ENCODE results near the gene SLC22A1. TPM values are rescaled to one million over a fixed set of nuclear protein-coding genes. Genes with fewer than 3 reads are reported as not detected.

Gene SLC22A1
- total and polyA plus RNA-seq, 2 of the 4 experiments (the other 2 are of a cell fraction) = 0.10 TPM; not detected in 1

GRCh38 chr6:160160929-160161646 is 39.5 kb downstream of the SLC22A1 start:
- ATAC-seq (ENCODE audit: low read depth) = no peak
- DNase-seq = no peak

More at GRCh38 chr6:160160929-160161646, 39.5 kb downstream of the SLC22A1 start:
- no peak overlapping the region for H2AFZ ChIP-seq (replicated peaks; ENCODE audit: low read length, poor library complexity)
- H3K56ac ChIP-seq (ENCODE audit: extremely low read depth, insufficient read depth, low read length) = no peak overlapping the region
- no peak overlapping the region for H3K9ac ChIP-seq (ENCODE audit: low read depth, low read length)
- WGBS, 2 experiments (ENCODE audit: extremely low coverage in 2 of 2, insufficient read length in 1 of 2) = 58% methylated on average over 4 of the region's 15 CpGs; no CpG with 5 or more reads in 1 of the 2 experiments
- TF ChIP-seq RCOR1 (IDR thresholded peaks at IDR 0.05; ENCODE audit: insufficient replicate concordance, low read length) (no peak), SMC3 (IDR thresholded peaks at IDR 0.05; ENCODE audit: low read depth, low read length) (no peak), CTCF (conservative IDR thresholded peaks at IDR 0.05; ENCODE audit: low read depth, low read length) (no peak), BHLHE40 (IDR thresholded peaks at IDR 0.05; ENCODE audit: low read depth, low read length) (no peak), CHD1 (IDR thresholded peaks at IDR 0.05; ENCODE audit: low read depth, low read length) (no peak), NFE2L2 (IDR thresholded peaks at IDR 0.05; ENCODE audit: low read depth, low read length) (no peak), POLR2A (IDR thresholded peaks at IDR 0.05; ENCODE audit: low read depth, low read length) (no peak), MAZ (IDR thresholded peaks at IDR 0.05; ENCODE audit: borderline replicate concordance, low read depth, low read length) (no peak)
- TF ChIP-seq, protein P1, sequence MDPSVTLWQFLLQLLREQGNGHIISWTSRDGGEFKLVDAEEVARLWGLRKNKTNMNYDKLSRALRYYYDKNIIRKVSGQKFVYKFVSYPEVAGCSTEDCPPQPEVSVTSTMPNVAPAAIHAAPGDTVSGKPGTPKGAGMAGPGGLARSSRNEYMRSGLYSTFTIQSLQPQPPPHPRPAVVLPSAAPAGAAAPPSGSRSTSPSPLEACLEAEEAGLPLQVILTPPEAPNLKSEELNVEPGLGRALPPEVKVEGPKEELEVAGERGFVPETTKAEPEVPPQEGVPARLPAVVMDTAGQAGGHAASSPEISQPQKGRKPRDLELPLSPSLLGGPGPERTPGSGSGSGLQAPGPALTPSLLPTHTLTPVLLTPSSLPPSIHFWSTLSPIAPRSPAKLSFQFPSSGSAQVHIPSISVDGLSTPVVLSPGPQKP (IDR thresholded peaks at IDR 0.05; ENCODE audit: borderline replicate concordance, low read depth, low read length) = no peak
- no peak overlapping the region for H3K27ac ChIP-seq (ENCODE audit: insufficient read depth, low read length)
- ChIA-PET CTCF (interaction anchor here (1.6 kb wide), 1 partner anchor 22 kb away, joined by 5 read pairs; no protein-coding TSS in a partner anchor), POLR2A (ENCODE audit: unreplicated experiment) (no interaction called here)
- no peak overlapping the region for H2BK5ac ChIP-seq (ENCODE audit: low read depth, low read length, poor library complexity, severe bottlenecking)
- H2AK5ac ChIP-seq (ENCODE audit: low read depth, low read length) = no peak overlapping the region
- in situ Hi-C loops (cut with MboI; ENCODE audit: low sequenced_read_pairs) = no loop called here
- no peak overlapping the region for H3K4me3 ChIP-seq (ENCODE audit: insufficient read depth, low read depth, low read length)
- H2AK9ac ChIP-seq (replicated peaks; ENCODE audit: low read depth, low read length, poor library complexity) = no peak overlapping the region
- no peaks in the 10 kb centered on the region for H4K20me1 ChIP-seq (ENCODE audit: insufficient read depth, low read length)
- intact Hi-C loops (cut with micrococcal nuclease) = no loop called here
- H2BK20ac ChIP-seq (ENCODE audit: low read depth, low read length) = no peak overlapping the region
- dilution Hi-C loops (cut with HindIII; ENCODE audit: low sequenced_read_pairs, unreplicated experiment) = no loop called here
- no peak overlapping the region for H3K4me2 ChIP-seq (ENCODE audit: low read depth, low read length)
- H2BK120ac ChIP-seq (ENCODE audit: low read depth, low read length) = no peak overlapping the region
- no peak overlapping the region for H4K5ac ChIP-seq (ENCODE audit: low read depth, low read length)
- H3K18ac ChIP-seq (ENCODE audit: low read depth, low read length) = no peak overlapping the region
- no peak overlapping the region for H2BK15ac ChIP-seq (ENCODE audit: low read depth, low read length)
- H3K27me3 ChIP-seq (ENCODE audit: control insufficient read depth, insufficient read depth, low read length) = no peaks in the 10 kb centered on the region
- no peaks in the 10 kb centered on the region; the same call in 1 of the 2 replicates for H3K4me1 ChIP-seq (ENCODE audit: control insufficient read depth, insufficient read depth, low read length)
- no peak overlapping the region for H3K4ac ChIP-seq (ENCODE audit: low read depth, low read length)
- BruUV-seq (replicated peaks) = no TSS peak
- no peaks in the 10 kb centered on the region for H3K79me1 ChIP-seq (ENCODE audit: low read depth in 1 of 2, low read length in 2 of 2)
- H3K14ac ChIP-seq (replicated peaks; ENCODE audit: low read depth, low read length) = no peak overlapping the region
- no peak overlapping the region for H4K91ac ChIP-seq (ENCODE audit: insufficient read depth, low read depth, low read length)
- no peak overlapping the region for H4K8ac ChIP-seq (ENCODE audit: low read depth in 2 of 2, low read length in 2 of 2)
- H3K9me1 ChIP-seq (ENCODE audit: insufficient read depth, low read length) = no peaks in the 10 kb centered on the region
- no peaks in the 10 kb centered on the region for H3K36me3 ChIP-seq (ENCODE audit: control insufficient read depth, insufficient read depth, low read length)
- no peaks in the 10 kb centered on the region for H3K9me3 ChIP-seq (ENCODE audit: control insufficient read depth, insufficient read depth, low read length)
- no peak overlapping the region for H3K23ac ChIP-seq (ENCODE audit: low read depth, low read length)
